ENCODE results near the gene APOBEC2. TPM values are rescaled to one million over a fixed set of nuclear protein-coding genes. Genes with fewer than 3 reads are reported as not detected.

APOBEC2 gene
- total and polyA plus RNA-seq, 9 of the 15 experiments (the other 6 are each of a cell fraction or from before 2014, with no cell fraction given), result 0.25 to 1.6 TPM; not detected in 7

DNA sequence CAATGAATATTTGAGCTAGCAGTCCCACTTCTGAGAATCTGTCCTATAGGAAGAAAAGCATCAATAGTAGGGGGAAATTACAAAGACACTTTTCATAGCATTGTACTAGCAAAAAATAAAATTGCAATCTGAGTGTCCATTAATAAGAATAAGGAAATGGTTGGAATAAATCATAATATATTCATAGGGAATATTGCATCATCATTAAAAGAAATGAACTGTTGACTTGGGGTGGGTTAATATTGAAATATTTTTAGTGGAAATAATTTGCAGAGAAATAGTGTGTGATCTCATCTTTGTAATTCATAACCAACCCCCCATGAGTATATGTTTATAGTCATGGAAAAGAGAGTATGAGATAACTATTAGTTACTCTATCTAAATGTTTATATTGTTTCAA is 32.2 kb downstream of the APOBEC2 start:
- FAIRE-seq, result no peak
- CTCF ChIA-PET (ENCODE audit: low intra/inter-chr PET ratio), result no interaction called here

More for the DNA sequence above, 32.2 kb downstream of the APOBEC2 start:
- no peak overlapping the region for H3K4me3 ChIP-seq
- in situ Hi-C loops (cut with MboI), result no loop called here
- peaks cover 81% of the 10 kb centered on the region for H3K36me3 ChIP-seq (ENCODE audit: control insufficient read depth, insufficient read depth, low read length)
- H3K4me2 ChIP-seq (ENCODE audit: insufficient read depth, low read length), result no peak overlapping the region
- H3K79me2 ChIP-seq (ENCODE audit: control insufficient read depth, insufficient read depth, low read length), result peaks cover 5% of the 10 kb centered on the region; the same call in 1 of the 3 replicates
- H3K4me1 ChIP-seq (replicated peaks in 1 of 2; ENCODE audit: control insufficient read depth in 2 of 2, insufficient read depth in 2 of 2, low read length in 2 of 2), result no peaks in the 10 kb centered on the region
- BruUV-seq (replicated peaks), result no TSS peak
- intact Hi-C loops (cut with micrococcal nuclease), result no loop called here
- DNase-seq (ENCODE audit: extremely low read depth in 1 of 4, low spot score in 3 of 4) (no peak), ATAC-seq (no peak)
- no peaks in the 10 kb centered on the region for H3K9me3 ChIP-seq (replicated peaks; ENCODE audit: control insufficient read depth, insufficient read depth, low read depth, low read length)
- H3K27me3 ChIP-seq (ENCODE audit: control insufficient read depth in 2 of 2, insufficient read depth in 2 of 2, low read length in 2 of 2), result no peaks in the 10 kb centered on the region
- H3K27ac ChIP-seq (ENCODE audit: extremely low read depth, low read depth, low read length), result no peak overlapping the region
- POLR2A ChIA-PET, result no interaction called here
- no peak overlapping the region for H3K9ac ChIP-seq (ENCODE audit: insufficient read depth in 1 of 2, low read depth in 2 of 2, low read length in 2 of 2)
- no peak overlapping the region for H2AFZ ChIP-seq (ENCODE audit: low read depth, low read length)
- no peaks in the 10 kb centered on the region for H4K20me1 ChIP-seq (replicated peaks; ENCODE audit: control insufficient read depth, insufficient read depth, low read length)
- no peaks in the 10 kb centered on the region for H3K9me1 ChIP-seq (ENCODE audit: control insufficient read depth, insufficient read depth, low read length)
- TF ChIP-seq, protein P1, sequence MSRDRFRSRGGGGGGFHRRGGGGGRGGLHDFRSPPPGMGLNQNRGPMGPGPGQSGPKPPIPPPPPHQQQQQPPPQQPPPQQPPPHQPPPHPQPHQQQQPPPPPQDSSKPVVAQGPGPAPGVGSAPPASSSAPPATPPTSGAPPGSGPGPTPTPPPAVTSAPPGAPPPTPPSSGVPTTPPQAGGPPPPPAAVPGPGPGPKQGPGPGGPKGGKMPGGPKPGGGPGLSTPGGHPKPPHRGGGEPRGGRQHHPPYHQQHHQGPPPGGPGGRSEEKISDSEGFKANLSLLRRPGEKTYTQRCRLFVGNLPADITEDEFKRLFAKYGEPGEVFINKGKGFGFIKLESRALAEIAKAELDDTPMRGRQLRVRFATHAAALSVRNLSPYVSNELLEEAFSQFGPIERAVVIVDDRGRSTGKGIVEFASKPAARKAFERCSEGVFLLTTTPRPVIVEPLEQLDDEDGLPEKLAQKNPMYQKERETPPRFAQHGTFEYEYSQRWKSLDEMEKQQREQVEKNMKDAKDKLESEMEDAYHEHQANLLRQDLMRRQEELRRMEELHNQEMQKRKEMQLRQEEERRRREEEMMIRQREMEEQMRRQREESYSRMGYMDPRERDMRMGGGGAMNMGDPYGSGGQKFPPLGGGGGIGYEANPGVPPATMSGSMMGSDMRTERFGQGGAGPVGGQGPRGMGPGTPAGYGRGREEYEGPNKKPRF (IDR thresholded peaks at IDR 0.05; ENCODE audit: low read depth, low read length), result no peak
- TF ChIP-seq NR2C2 (CRISPR knock-in tag; IDR thresholded peaks at IDR 0.05), result no peak
- no peak for TF ChIP-seq NR2C2 (tag; IDR thresholded peaks at IDR 0.05)
- no peak for TF ChIP-seq RCOR1 (IDR thresholded peaks at IDR 0.05; ENCODE audit: borderline replicate concordance in 1 of 2, low read depth in 2 of 2, low read length in 2 of 2)
- TF ChIP-seq DPF2 (IDR thresholded peaks at IDR 0.05), result no peak
- peak; percentile 76 for TF ChIP-seq CEBPB (tag; IDR thresholded peaks at IDR 0.05)
- TF ChIP-seq U2AF1 (optimal IDR thresholded peaks at IDR 0.05; ENCODE audit: low read depth, low read length), result no peak
- TF ChIP-seq NEUROD1 (IDR thresholded peaks at IDR 0.05; ENCODE audit: borderline replicate concordance, low read depth, low read length, partially characterized antibody), result no peak
- no peak for TF ChIP-seq TFAM (CRISPR knock-in tag; conservative IDR thresholded peaks at IDR 0.05)
- no peak for TF ChIP-seq EGR1 (conservative IDR thresholded peaks at IDR 0.05)
- no peak for TF ChIP-seq CEBPG (CRISPR knock-in tag; IDR thresholded peaks at IDR 0.05)
- peak; percentile 80 to 95 for TF ChIP-seq CEBPG (tag; conservative IDR thresholded peaks at IDR 0.05 in 1 of 2, IDR thresholded peaks at IDR 0.05 in 1 of 2)
- TF ChIP-seq, protein P2, sequence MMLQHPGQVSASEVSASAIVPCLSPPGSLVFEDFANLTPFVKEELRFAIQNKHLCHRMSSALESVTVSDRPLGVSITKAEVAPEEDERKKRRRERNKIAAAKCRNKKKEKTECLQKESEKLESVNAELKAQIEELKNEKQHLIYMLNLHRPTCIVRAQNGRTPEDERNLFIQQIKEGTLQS (IDR thresholded peaks at IDR 0.05), result peak; percentile 89
- TF ChIP-seq, protein P2 (CRISPR knock-in tag; conservative IDR thresholded peaks at IDR 0.05), result no peak
- TF ChIP-seq TCF7 (IDR thresholded peaks at IDR 0.05; ENCODE audit: borderline replicate concordance), result no peak
- TF ChIP-seq, protein P3, sequence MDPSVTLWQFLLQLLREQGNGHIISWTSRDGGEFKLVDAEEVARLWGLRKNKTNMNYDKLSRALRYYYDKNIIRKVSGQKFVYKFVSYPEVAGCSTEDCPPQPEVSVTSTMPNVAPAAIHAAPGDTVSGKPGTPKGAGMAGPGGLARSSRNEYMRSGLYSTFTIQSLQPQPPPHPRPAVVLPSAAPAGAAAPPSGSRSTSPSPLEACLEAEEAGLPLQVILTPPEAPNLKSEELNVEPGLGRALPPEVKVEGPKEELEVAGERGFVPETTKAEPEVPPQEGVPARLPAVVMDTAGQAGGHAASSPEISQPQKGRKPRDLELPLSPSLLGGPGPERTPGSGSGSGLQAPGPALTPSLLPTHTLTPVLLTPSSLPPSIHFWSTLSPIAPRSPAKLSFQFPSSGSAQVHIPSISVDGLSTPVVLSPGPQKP (CRISPR knock-in tag; IDR thresholded peaks at IDR 0.05), result no peak

All from K562 (cell line).